Islet precursor cell (in vitro differentiated cells): ENCODE measurements around the gene TEP1.
"Not testable (repeated sequence)": the region's sequence is repeated elsewhere in the genome, so short reads cannot be mapped to it uniquely, and the experiment has no call there.

Experiments
- DNase-seq: peaks from one replicate; pipeline ENCODE4 v3.0.0-alpha.2; 2018

Gene TEP1

DNA sequence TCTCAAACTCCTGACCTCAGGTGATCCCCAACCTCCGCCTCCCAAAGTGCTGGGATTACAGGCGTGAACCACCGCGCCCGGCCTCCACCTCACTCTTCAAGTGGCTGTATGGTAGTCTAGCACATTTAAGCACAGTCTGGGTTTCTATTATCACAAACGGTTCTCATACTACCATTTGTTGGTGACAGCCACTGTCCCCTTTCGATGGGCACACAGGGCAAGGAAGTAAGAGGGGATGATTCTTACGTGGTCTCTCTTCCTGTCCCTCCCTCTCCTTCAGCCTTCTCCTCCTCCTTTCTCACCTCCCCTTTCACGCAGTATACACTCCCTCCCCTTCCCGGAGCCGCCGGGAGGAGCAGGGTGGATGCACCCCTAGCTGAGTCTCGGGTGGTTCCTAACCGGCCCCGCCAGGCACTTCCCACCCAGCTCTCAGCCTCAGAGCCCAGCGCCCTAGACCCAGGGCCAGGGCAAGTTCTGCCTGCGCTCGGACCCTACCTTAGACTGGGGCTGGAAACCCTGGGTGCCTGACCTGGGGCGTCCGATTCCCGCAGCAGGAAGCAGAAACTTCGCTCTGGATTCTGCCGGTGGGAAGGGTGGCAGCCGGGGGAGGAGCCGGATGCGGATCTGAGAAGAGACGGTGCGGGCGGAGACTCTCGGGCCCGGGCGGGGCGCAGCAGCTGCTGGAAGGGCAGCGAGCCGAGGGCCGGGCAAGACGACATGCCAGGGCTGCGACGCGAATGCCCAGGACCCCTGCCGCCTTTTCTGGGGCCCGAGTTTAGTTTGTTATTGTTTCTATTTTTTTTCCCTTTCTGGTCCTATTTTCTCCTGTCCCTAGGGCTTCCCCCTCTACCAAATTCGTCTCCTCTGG is at the start of gene TEP1:
Gene TEP1 (minus strand): TSS at position 626 of the 868 bp plus-strand sequence. CDS start 5,062 bp downstream, outside the sequence.
- peak; percentile 94 for DNase-seq

GRCh38 chr14:20461225-20462141 is 48.2 kb upstream of the TEP1 start, which contains the start of gene PIP4P1:
Gene PIP4P1 (minus strand): TSS chr14:20461434. CDS start chr14:20461325, 109 bp downstream.
- DNase-seq = peak; percentile 100

DNA sequence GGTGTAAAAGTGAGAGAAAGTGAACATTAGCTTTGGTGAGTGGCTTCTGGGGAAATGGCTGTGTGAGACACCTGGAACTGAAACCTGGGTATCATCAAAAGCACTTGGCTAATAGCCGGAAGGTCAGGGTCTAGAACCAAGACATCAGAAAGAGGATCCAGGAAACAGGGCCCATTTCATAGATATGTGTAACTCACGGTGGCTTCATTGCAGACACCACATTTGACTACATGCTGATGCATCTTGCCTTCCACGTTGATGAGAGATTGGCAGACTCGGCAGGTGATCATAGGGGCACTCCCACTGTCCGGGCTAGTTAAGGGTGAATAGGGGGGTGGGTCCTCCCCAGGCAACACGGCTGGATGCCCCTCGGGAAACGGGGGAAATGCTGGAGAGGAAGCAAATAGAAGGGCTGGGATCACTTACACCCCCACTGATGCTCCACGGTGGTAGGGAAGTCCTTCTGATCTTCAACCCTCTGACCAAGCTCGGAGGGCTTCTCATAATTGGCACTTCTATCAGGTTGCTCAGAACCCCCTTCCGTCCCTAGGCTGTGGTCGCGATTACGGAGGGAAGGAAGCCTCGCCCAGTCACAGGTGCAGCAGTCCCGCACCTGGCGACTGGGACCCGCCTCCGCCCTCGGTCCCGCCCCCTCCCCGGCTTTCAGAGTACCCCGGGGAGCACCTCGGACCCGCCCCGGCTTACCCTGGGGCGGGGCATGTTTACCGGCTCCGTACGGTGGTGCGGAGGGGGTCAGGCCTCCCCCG is 47.3 kb upstream of the TEP1 start:
- DNase-seq = peak; percentile 62

DNA sequence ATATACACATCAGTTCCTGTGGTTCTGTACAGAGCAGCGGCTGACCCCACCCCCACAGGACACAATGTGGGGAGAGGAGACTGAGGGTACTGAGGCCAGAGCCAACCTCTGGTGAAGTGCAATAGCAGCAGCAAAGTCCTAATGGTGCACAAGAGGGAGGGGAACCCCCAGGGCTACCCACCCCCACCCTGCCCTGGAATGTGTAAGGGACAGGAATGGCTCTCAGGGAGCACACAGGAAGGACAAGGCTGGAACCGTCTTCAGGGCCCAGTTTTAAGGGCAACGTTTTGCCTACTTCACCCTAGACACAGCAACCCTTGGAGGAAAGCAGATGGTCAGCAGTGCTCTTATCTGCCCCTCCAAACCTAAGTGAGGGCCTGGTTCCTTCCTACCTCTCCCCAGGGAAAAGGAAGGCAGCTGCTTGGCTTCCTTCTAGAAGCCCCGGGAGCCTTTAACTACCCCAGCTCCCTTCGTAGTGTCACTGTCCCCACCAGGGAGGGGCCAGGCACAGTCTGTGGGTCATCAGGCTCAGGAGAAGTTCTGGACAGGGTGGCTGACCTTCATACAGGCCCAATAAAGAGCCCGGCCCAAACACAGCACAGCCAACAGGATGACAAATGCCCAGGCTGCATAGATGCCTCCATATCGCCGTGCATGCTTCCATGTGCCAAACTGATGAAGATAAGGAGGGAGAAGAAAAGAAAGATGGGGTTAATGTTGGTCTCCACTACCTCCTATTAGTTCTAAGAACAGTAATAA is 44.9 kb upstream of the TEP1 start:
- no peak for DNase-seq

- DNase-seq = no peak
These were observed 43.7 kb upstream of the TEP1 start for GRCh38 chr14:20456971-20457370.

DNA sequence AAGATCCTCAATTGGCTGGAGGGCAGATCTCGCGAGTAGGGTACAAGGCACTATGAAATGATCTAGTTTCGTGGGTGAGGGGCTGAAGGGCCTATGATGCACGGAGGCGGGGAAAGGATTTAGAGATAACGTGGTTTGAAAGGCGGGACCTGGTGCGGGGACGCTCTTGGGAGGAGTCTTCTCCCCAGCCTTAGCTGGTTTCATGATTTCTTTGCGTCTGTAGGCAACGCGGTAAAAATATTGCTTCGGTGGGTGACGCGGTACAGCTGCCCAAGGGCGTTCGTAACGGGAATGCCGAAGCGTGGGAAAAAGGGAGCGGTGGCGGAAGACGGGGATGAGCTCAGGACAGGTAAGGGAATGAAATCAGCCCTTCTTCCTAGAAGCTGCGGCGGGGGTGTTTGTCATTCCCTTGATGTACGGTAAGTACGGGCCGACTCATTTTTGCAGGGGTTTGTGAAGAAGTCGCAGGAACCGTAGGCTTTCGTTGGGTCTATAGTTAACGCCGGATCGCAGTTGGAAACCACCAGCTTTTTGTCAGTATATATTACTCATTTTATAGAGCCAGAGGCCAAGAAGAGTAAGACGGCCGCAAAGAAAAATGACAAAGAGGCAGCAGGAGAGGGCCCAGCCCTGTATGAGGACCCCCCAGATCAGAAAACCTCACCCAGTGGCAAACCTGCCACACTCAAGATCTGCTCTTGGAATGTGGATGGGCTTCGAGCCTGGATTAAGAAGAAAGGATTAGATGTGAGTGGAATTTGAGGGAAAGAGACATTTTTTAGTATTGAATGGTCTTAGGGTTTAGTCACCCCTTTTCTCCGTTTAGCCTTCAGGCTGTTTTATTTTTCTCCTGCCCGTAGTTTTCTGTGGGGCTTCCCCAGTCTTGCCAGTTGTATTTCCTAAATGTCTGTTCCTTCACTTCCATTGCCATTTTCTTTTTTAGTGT is 42.3 kb upstream of the TEP1 start:
- no peak for DNase-seq

DNA sequence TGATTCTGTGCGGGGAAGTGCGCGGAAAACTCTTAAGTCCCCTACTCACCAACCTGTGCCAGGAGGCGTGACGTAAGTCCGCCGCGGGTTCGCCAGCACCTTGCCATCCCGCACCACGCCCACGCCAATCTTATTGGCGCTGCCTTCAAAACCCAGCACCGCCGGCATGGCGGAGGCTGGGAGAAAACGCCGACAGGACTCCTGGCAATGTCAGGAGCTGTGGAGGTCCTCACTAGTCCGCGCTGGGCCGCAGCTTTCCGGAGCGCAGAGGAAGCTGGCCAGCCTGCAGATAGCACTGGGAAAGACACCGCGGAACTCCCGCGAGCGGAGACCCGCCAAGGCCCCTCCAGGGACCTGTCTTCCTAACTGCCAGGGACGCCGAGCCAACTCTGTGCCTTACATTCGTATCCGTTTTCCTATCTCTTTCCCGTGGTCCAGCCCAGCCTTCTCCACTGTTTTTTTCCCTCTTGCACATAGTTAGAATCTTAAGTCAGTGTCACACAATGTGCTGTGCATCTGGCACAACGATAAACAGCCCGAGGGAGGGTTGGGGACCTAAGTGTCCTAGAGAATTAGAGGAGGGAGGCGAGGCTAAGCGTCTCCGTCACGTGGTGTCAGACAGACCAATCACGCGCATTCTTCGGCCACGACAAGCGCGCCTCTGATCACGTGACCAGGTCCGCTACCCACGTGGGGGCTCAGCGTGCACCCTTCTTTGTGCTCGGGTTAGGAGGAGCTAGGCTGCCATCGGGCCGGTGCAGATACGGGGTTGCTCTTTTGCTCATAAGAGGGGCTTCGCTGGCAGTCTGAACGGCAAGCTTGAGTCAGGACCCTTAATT is 41.4 kb upstream of the TEP1 start, which contains the start of the genes APEX1 and OSGEP:
Gene APEX1 (plus strand): TSS at position 711 of the 839 bp plus-strand sequence. CDS start 420 bp downstream, outside the sequence.
Gene OSGEP (minus strand): TSS at position 297 of the 839 bp plus-strand sequence. CDS start 129 bp downstream, at position 168.
- DNase-seq = peak; percentile 99

DNA sequence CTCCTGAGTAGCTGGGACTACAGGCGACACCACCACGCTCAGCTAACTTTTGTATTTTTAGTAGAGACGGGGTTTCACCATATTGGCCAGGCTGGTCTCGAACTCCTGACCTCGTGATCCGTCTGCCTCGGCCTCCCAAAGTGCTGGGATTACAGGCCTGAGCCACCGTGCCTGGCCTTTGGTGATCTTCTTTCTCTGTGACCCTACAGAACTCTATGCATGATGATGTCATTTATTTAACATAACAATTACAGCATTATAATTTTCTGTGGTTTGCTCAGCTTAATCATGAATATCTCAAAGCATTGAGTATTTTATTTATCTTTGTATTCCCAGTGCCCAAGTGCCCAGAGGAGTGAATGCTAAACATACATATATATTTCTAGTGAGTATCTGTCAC is 39.5 kb upstream of the TEP1 start:
- not testable (repeated sequence) for DNase-seq

- DNase-seq = no peak
These were observed 33.6 kb upstream of the TEP1 start for GRCh38 chr14:20446889-20447288.

DNA sequence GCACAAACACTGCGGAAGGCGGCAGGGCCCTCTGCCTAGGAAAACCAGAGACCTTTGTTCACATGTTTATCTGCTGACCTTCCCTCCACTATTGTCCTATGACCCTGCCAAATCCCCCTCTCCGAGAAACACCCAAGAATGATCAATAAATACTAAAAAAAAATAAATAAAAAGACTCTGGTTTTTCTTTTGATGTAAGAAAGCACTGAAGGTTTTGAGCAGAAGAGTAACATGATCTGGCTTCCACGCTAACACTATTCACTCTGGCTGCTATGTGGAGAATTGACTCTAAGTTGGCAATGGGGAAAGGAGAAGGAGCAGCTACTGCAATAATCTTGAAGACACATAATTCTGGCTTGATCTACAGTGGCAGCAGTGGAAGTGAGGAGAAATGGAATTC is 30.3 kb upstream of the TEP1 start:
- not testable (repeated sequence) for DNase-seq

DNA sequence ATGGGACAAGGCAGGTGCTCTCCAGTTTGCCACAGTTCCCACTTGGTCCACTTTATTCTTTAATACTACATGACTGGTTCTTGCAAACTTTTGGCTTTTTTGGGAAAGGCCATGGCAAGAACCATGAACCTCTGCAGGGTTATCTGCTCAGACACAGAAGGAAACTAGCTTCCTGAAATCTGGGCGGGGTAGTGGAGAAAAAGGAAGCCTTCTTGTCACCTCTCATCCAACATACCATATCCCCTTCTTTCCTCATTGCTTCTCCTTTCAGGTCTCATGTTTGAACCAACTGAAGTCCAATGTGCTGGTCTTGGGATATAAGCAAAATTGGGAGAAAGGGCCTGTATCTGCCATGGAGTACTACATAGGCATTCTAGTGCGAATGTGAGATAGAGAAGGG is 28.2 kb upstream of the TEP1 start:
- no peak for DNase-seq

DNA sequence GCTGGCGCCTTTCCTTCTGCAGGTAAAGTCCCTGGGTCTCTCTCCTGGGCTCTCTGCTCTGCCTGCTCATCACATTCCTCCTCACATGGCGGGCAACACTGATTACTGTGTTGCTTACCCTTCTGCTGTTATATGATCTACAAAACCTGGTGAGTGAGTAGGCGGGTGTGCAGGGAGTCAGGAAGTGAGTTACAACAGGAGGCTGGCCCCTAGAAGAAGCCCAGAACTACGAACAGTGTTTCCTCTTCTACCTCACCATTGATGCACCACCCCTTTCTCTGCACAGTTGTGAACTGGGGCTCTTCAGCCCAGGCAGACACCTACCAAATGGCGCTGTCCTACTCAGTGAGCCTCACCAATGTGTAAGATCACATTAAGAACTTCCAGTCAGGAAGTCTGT is 27.6 kb upstream of the TEP1 start:
- no peak for DNase-seq

DNA sequence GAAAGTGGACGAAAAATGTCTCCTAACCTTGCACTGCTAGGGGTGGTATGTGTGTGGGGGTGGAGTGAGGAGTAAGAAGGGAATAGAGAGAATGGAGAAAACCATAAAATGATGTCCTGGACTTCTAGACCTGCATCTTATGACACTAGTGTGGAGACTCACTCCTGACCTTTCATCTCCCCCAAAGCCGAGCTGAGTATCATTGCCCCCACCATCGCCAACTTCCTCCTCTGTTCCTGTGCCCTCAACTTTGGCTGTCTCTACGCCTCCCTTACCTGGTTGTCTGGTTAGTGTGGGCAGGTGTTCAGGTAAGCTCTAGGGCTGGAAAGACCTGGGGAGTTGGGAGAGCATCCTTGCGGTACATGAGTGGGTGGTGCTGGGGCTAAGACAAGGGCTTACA is 27.2 kb upstream of the TEP1 start:
- no peak for DNase-seq

- DNase-seq = no peak
These were observed 25.4 kb upstream of the TEP1 start for GRCh38 chr14:20438664-20439063.

GRCh38 chr14:20436363-20436755 is 23.1 kb upstream of the TEP1 start:
- no peak for DNase-seq

GRCh38 chr14:20435582-20436362 is 22.5 kb upstream of the TEP1 start, which contains the start of gene KLHL33:
Gene KLHL33 (minus strand): TSS chr14:20436166. CDS start chr14:20435811, 355 bp downstream.
- no peak for DNase-seq

DNA sequence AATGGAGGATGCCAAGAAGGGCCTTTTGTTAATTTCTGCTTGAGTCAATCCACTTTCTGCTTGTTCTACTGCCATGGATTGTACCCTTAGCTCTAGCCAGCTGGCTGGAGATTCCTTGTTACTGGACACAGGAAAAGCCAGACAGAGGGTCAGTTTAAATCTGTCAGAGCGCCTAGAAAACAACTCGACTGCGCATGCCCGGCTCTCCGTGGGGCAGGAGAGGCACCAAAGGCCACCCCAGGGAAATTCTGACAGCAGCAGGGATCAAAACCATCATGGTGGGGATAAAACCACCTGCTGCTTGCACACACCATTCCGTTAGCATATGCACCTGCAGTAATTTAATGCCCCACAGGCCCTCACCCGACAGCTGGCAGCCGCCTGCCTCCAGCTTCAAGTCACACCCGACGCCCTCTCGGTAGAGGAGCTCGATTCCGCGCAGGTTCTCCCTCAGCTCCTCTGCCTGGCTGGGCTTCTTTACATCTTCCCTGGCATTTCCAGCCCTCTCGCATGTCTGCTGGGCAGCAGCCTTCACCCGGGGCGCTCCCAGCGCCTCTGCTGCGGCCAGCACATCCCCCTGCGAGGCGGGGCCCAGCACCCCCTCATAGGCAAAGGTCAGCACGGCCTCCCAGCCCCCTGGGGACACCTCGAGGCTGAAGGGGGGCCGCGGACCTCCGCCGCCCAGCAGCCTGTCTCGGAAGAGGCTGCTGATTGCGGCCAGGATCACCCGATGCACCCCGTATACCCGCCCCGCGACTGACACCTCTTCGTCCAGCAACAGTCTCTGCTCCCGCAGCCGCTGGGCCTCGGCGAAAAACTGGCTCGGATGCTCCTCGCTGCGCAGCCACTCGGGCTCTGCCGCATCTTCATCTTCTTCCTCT is 21.6 kb upstream of the TEP1 start:
- no peak for DNase-seq
